Measurements from ENCODE around the gene ERC1. TPM values are rescaled to one million over a fixed set of nuclear protein-coding genes. Genes with fewer than 3 reads are reported as not detected.

The ERC1 gene
- total RNA-seq, 1 donor from 2014 or later, result 79.5 TPM

GRCh38 chr12:979349-979748 lies 11.7 kb upstream of the ERC1 start:
- DNase-seq (ENCODE audit: extremely low spot score, unreplicated experiment), result no peak
- H3K27ac Mint-ChIP-seq (ENCODE audit: unreplicated experiment), result no peak overlapping the region
- no peaks in the 10 kb centered on the region for H3K4me1 Mint-ChIP-seq (ENCODE audit: unreplicated experiment)
- no peaks in the 10 kb centered on the region for H3K9me3 Mint-ChIP-seq (ENCODE audit: unreplicated experiment)
- TF ChIP-seq CTCF (IDR thresholded peaks at IDR 0.05), result no peak
- no peaks in the 10 kb centered on the region for H3K27me3 Mint-ChIP-seq (ENCODE audit: unreplicated experiment)
- H3K4me3 Mint-ChIP-seq (ENCODE audit: unreplicated experiment), result no peak overlapping the region
- H3K36me3 Mint-ChIP-seq (ENCODE audit: unreplicated experiment), result no peaks in the 10 kb centered on the region

- Mint-ChIP-seq H3K36me3 (ENCODE audit: unreplicated experiment) (no peaks in the 10 kb centered on the region), H3K4me1 (ENCODE audit: unreplicated experiment) (no peaks in the 10 kb centered on the region), H3K4me3 (ENCODE audit: unreplicated experiment) (no peak overlapping the region), H3K27ac (ENCODE audit: unreplicated experiment) (no peak overlapping the region), H3K9me3 (ENCODE audit: unreplicated experiment) (no peaks in the 10 kb centered on the region), H3K27me3 (ENCODE audit: unreplicated experiment) (no peaks in the 10 kb centered on the region)
- no peak for DNase-seq (ENCODE audit: extremely low spot score, unreplicated experiment)
- no peak for TF ChIP-seq CTCF (IDR thresholded peaks at IDR 0.05)
Observed at GRCh38 chr12:981176-981828, 9.7 kb upstream of the ERC1 start.

GRCh38 chr12:981961-982360 lies 9.1 kb upstream of the ERC1 start:
- Mint-ChIP-seq H3K27ac (ENCODE audit: unreplicated experiment) (no peak overlapping the region), H3K27me3 (ENCODE audit: unreplicated experiment) (no peaks in the 10 kb centered on the region), H3K9me3 (ENCODE audit: unreplicated experiment) (no peaks in the 10 kb centered on the region), H3K4me3 (ENCODE audit: unreplicated experiment) (no peak overlapping the region), H3K36me3 (ENCODE audit: unreplicated experiment) (peaks cover 2% of the 10 kb centered on the region), H3K4me1 (ENCODE audit: unreplicated experiment) (no peaks in the 10 kb centered on the region)
- DNase-seq (ENCODE audit: extremely low spot score, unreplicated experiment), result no peak
- no peak for TF ChIP-seq CTCF (IDR thresholded peaks at IDR 0.05)

GRCh38 chr12:988646-989045 lies 2.4 kb upstream of the ERC1 start:
- H3K4me3 Mint-ChIP-seq (ENCODE audit: unreplicated experiment), result no peak overlapping the region
- H3K27ac Mint-ChIP-seq (ENCODE audit: unreplicated experiment), result peak overlapping the region; percentile 98
- H3K36me3 Mint-ChIP-seq (ENCODE audit: unreplicated experiment), result peaks cover 5% of the 10 kb centered on the region

GRCh38 chr12:989051-989450 lies 2.0 kb upstream of the ERC1 start:
- Mint-ChIP-seq H3K27ac (ENCODE audit: unreplicated experiment) (peak overlapping the region; percentile 98), H3K27me3 (ENCODE audit: unreplicated experiment) (no peaks in the 10 kb centered on the region), H3K36me3 (ENCODE audit: unreplicated experiment) (peaks cover 5% of the 10 kb centered on the region), H3K4me1 (ENCODE audit: unreplicated experiment) (peaks cover 39% of the 10 kb centered on the region), H3K4me3 (ENCODE audit: unreplicated experiment) (peak overlapping the region; percentile 93), H3K9me3 (ENCODE audit: unreplicated experiment) (no peaks in the 10 kb centered on the region)
- no peak for TF ChIP-seq CTCF (IDR thresholded peaks at IDR 0.05)
- DNase-seq (ENCODE audit: extremely low spot score, unreplicated experiment), result no peak

More at GRCh38 chr12:988646-989045, 2.4 kb upstream of the ERC1 start:
- H3K27me3 Mint-ChIP-seq (ENCODE audit: unreplicated experiment), result no peaks in the 10 kb centered on the region
- H3K9me3 Mint-ChIP-seq (ENCODE audit: unreplicated experiment), result no peaks in the 10 kb centered on the region
- TF ChIP-seq CTCF (IDR thresholded peaks at IDR 0.05), result no peak
- no peak for DNase-seq (ENCODE audit: extremely low spot score, unreplicated experiment)
- peaks cover 36% of the 10 kb centered on the region for H3K4me1 Mint-ChIP-seq (ENCODE audit: unreplicated experiment)
